GM23338 (cell line): Measurements from ENCODE around the gene CCDC68. TPM values are rescaled to one million over a fixed set of nuclear protein-coding genes. Genes with fewer than 3 reads are reported as not detected.

Experiments used
- ATAC-seq: fragments of 200-7000 bp; cut with Tn5 transposase; 3 replicates; pipeline ENCODE4 v1.9.1; 2020
- DNase-seq: peaks from one replicate; pipeline ENCODE4 v3.0.0-alpha.2; 2015; ENCODE audit warnings: low spot score
- H2AFZ ChIP-seq: fragments of 200-600 bp; sonication (generic); 2 replicates; pipeline ENCODE4 v1.8.0; 2016; ENCODE audit warnings: antibody characterized with exemption, mild to moderate bottlenecking, moderate library complexity
- H3F3A ChIP-seq: fragments of 200-600 bp; sonication (generic); replicated peaks from 2 replicates; pipeline ENCODE4 v1.8.0; 2017; ENCODE audit warnings: antibody characterized with exemption, mixed run types, low read depth
- H3K27ac ChIP-seq: fragments of 200-600 bp; sonication (generic); 2 replicates; pipeline ENCODE4 v1.6.1; 2016; ENCODE audit warnings: low read depth
- H3K27me3 ChIP-seq: fragments of 200-600 bp; sonication (generic); 2 replicates; pipeline ENCODE4 v1.8.0; 2016; ENCODE audit warnings: mild to moderate bottlenecking, mixed run types, moderate library complexity; ENCODE audit not compliant: insufficient read depth
- H3K36me3 ChIP-seq: fragments of 200-600 bp; sonication (generic); 2 replicates; pipeline ENCODE4 v1.8.0; 2016; ENCODE audit warnings: mild to moderate bottlenecking; ENCODE audit not compliant: insufficient read depth
- H3K4me1 ChIP-seq: fragments of 200-600 bp; sonication (generic); 2 replicates; pipeline ENCODE4 v1.8.0; 2016; ENCODE audit warnings: mild to moderate bottlenecking, moderate library complexity; ENCODE audit not compliant: insufficient read depth
- H3K4me2 ChIP-seq: fragments of 200-600 bp; sonication (generic); 2 replicates; pipeline ENCODE4 v1.7.1; 2017; ENCODE audit warnings: mixed run types
- H3K4me3 ChIP-seq: fragments of 200-600 bp; sonication (generic); 2 replicates; pipeline ENCODE4 v1.6.1; 2016; ENCODE audit warnings: mixed run types
- H3K79me2 ChIP-seq: fragments of 200-600 bp; sonication (generic); replicated peaks from 2 replicates; pipeline ENCODE4 v1.8.0; 2017; ENCODE audit warnings: mild to moderate bottlenecking; ENCODE audit not compliant: insufficient read depth
- H3K9me2 ChIP-seq: fragments of 200-600 bp; sonication (generic); 2 replicates; pipeline ENCODE4 v1.8.0; 2017; ENCODE audit not compliant: insufficient read depth
- H4K20me1 ChIP-seq: fragments of 200-600 bp; sonication (generic); replicated peaks from 2 replicates; pipeline ENCODE4 v1.8.0; 2017; ENCODE audit warnings: mild to moderate bottlenecking; ENCODE audit not compliant: insufficient read depth
- H3K27ac Mint-ChIP-seq: 2 replicates; pipeline ENCODE4 v1.8.0; 2020; ENCODE audit warnings: inconsistent platforms, mild to moderate bottlenecking, moderate library complexity, mixed read lengths
- H3K27me3 Mint-ChIP-seq: 3 replicates; pipeline ENCODE4 v1.8.0; 2022; ENCODE audit warnings: low read depth, mild to moderate bottlenecking, moderate library complexity, mixed read lengths, inconsistent platforms; ENCODE audit not compliant: insufficient read depth, poor library complexity
- H3K36me3 Mint-ChIP-seq: 3 replicates; pipeline ENCODE4 v1.8.0; 2021; ENCODE audit warnings: low read depth, mild to moderate bottlenecking, inconsistent platforms, moderate library complexity, mixed read lengths
- H3K4me1 Mint-ChIP-seq: 3 replicates; pipeline ENCODE4 v1.8.0; 2020; ENCODE audit warnings: mild to moderate bottlenecking, inconsistent platforms, mixed read lengths
- H3K4me3 Mint-ChIP-seq: 3 replicates; pipeline ENCODE4 v1.8.0; 2021; ENCODE audit warnings: moderate library complexity, mild to moderate bottlenecking, inconsistent platforms, mixed read lengths
- H3K9me3 Mint-ChIP-seq: 3 replicates; pipeline ENCODE4 v1.8.0; 2020; ENCODE audit warnings: moderate library complexity, mild to moderate bottlenecking, inconsistent platforms, mixed read lengths
- CREB1 ChIP-seq: fragments of 250-450 bp; sonication (Bioruptor Pico); IDR thresholded peaks from 2 replicates; pipeline ENCODE4 v1.5.0; 2020; ENCODE audit warnings: low read depth, mild to moderate bottlenecking, moderate library complexity
- EZH2 ChIP-seq: fragments of 200-600 bp; sonication (generic); IDR thresholded peaks from one replicate; pipeline ENCODE4 v1.8.0; 2017; ENCODE audit warnings: antibody characterized with exemption, mild to moderate bottlenecking, low read depth; ENCODE audit not compliant: unreplicated experiment
- EZH2phosphoT487 ChIP-seq: fragments of 200-600 bp; sonication (generic); IDR thresholded peaks from one replicate; pipeline ENCODE4 v1.8.1; 2018; ENCODE audit warnings: antibody characterized with exemption; ENCODE audit not compliant: unreplicated experiment
- JUNB ChIP-seq: IDR thresholded peaks from one replicate; pipeline ENCODE4 v1.6.1; 2016; ENCODE audit warnings: antibody characterized with exemption; ENCODE audit not compliant: unreplicated experiment
- NANOG ChIP-seq: IDR thresholded peaks from 2 replicates; pipeline ENCODE4 v1.6.1; 2016; ENCODE audit warnings: antibody characterized with exemption, borderline replicate concordance
- STAT1 ChIP-seq: IDR thresholded peaks from one replicate; pipeline ENCODE4 v1.6.1; 2016; ENCODE audit warnings: antibody characterized with exemption; ENCODE audit not compliant: unreplicated experiment
- ZNF114 ChIP-seq: fragments of 250-450 bp; sonication (Bioruptor Pico); IDR thresholded peaks from 2 replicates; pipeline ENCODE4 v1.5.0; 2020; ENCODE audit warnings: mild to moderate bottlenecking, moderate library complexity
- polyA plus RNA-seq: library from polyadenylated mRNA; unstranded; fragments of >200 nt; fragmentation: Nextera tagmentation; extraction: Ambion mirVana; gene quantifications from 2 replicates; pipeline ENCODE4 v1.2.1, GENCODE V29; 2016
- total RNA-seq: library from RNA; depleted of rRNA; stranded (reverse); fragments of >200 nt; shearing (Covaris generic); gene quantifications from 2 replicates; pipeline ENCODE4 v1.2.3, GENCODE V29; 2014
- TF ChIP-seq, protein P1 (sequence below), 2 experiments: fragments of 200-600 bp in 1 of 2; sonication (generic) in 1 of 2; conservative IDR thresholded peaks; 2 replicates each; pipeline versions ENCODE4 v1.5.1 to v1.6.1; 2016 to 2017; ENCODE audit warnings: antibody characterized with exemption in 2 of 2, low read depth in 2 of 2, mild to moderate bottlenecking in 2 of 2, moderate library complexity in 1 of 2
- TF ChIP-seq, protein P2 (sequence below): IDR thresholded peaks from 2 replicates; pipeline ENCODE4 v1.6.1; 2016; ENCODE audit warnings: antibody characterized with exemption
- TF ChIP-seq, protein P3 (sequence below): IDR thresholded peaks from one replicate; pipeline ENCODE4 v1.6.1; 2018; ENCODE audit warnings: antibody characterized with exemption; ENCODE audit not compliant: unreplicated experiment

Gene CCDC68
- total and polyA plus RNA-seq, 2 experiments from 2014 or later = 1.6 to 3.7 TPM

DNA sequence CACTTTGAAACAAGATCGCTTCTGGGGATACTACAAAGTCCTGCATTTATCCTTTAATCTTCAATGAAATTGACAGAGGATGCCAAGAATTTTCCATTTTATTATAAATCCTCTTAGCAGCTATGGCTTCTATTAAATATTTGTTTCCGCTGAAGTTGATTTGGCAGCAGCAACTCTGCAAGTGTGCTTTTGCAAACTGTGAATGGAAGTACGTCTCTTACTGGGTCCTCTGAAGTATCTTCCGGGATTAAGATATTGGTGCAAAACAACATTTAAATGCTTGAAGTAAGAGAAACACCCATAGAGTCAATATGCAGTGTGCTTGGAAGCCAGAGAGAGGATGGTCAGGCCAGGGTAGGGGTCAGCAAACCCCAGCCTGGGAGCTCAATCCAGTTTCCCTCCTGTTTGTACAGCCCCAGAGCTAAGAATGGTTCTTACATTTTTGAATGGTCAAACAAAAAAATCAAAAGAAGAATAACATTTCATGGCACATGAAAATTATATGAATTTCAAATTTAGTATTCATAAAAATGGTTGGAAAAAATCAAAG lies 13.6 kb downstream of the CCDC68 start (continued):
- TF ChIP-seq, protein P1, sequence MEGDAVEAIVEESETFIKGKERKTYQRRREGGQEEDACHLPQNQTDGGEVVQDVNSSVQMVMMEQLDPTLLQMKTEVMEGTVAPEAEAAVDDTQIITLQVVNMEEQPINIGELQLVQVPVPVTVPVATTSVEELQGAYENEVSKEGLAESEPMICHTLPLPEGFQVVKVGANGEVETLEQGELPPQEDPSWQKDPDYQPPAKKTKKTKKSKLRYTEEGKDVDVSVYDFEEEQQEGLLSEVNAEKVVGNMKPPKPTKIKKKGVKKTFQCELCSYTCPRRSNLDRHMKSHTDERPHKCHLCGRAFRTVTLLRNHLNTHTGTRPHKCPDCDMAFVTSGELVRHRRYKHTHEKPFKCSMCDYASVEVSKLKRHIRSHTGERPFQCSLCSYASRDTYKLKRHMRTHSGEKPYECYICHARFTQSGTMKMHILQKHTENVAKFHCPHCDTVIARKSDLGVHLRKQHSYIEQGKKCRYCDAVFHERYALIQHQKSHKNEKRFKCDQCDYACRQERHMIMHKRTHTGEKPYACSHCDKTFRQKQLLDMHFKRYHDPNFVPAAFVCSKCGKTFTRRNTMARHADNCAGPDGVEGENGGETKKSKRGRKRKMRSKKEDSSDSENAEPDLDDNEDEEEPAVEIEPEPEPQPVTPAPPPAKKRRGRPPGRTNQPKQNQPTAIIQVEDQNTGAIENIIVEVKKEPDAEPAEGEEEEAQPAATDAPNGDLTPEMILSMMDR (conservative IDR thresholded peaks at IDR 0.05; ENCODE audit: low read depth in 2 of 2) = no peak
- TF ChIP-seq CREB1 (no peak), EZH2phosphoT487 (no peak), JUNB (no peak), EZH2 (no peak), STAT1 (no peak), ZNF114 (no peak), NANOG (no peak)
- TF ChIP-seq, protein P2, sequence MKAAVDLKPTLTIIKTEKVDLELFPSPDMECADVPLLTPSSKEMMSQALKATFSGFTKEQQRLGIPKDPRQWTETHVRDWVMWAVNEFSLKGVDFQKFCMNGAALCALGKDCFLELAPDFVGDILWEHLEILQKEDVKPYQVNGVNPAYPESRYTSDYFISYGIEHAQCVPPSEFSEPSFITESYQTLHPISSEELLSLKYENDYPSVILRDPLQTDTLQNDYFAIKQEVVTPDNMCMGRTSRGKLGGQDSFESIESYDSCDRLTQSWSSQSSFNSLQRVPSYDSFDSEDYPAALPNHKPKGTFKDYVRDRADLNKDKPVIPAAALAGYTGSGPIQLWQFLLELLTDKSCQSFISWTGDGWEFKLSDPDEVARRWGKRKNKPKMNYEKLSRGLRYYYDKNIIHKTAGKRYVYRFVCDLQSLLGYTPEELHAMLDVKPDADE = no peak

DNA sequence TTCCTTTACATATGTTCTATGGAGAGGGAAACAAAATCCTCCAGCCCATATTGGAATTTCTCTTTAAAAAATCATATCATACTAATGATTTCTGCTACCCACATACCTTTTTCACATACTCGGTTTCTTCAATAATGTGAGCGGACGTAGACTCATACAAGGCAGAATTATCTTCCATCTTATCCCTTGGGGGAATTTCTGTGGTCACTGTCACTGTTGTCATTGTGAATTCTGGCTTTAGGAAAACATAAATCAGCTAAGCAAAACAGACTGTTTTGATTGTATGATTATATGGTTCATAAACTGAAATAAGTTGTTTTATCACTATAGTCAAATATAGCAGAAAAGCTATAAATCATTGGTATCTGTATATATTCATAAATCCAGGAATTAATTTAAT lies 16.7 kb downstream of the CCDC68 start:
- no peaks in the 10 kb centered on the region for H3F3A ChIP-seq
- no peak overlapping the region for H3K4me2 ChIP-seq
- no peak overlapping the region for H3K4me3 ChIP-seq
- H3K9me3 Mint-ChIP-seq = no peaks in the 10 kb centered on the region
- no peaks in the 10 kb centered on the region for H3K79me2 ChIP-seq
- no peak overlapping the region for H2AFZ ChIP-seq
- H3K27me3 Mint-ChIP-seq = no peaks in the 10 kb centered on the region
- H3K4me3 Mint-ChIP-seq = no peak overlapping the region
- no peak overlapping the region for H3K27ac Mint-ChIP-seq
- H3K4me1 Mint-ChIP-seq = no peaks in the 10 kb centered on the region
- no peaks in the 10 kb centered on the region for H3K36me3 Mint-ChIP-seq
- H3K27me3 ChIP-seq = no peaks in the 10 kb centered on the region
- ATAC-seq = no peak
- no peaks in the 10 kb centered on the region for H3K36me3 ChIP-seq
- no peaks in the 10 kb centered on the region for H3K4me1 ChIP-seq
- no peak overlapping the region for H3K27ac ChIP-seq
- H4K20me1 ChIP-seq = no peaks in the 10 kb centered on the region
- H3K9me2 ChIP-seq = no peaks in the 10 kb centered on the region
- no peak for DNase-seq
- no peak for TF ChIP-seq NANOG
- TF ChIP-seq, protein P2 = no peak
- TF ChIP-seq, protein P1 (conservative IDR thresholded peaks at IDR 0.05; ENCODE audit: low read depth in 2 of 2) = no peak
- TF ChIP-seq EZH2 = no peak
- TF ChIP-seq JUNB = no peak
- no peak for TF ChIP-seq STAT1
- TF ChIP-seq EZH2phosphoT487 = no peak
- TF ChIP-seq ZNF114 = no peak
- TF ChIP-seq, protein P3, sequence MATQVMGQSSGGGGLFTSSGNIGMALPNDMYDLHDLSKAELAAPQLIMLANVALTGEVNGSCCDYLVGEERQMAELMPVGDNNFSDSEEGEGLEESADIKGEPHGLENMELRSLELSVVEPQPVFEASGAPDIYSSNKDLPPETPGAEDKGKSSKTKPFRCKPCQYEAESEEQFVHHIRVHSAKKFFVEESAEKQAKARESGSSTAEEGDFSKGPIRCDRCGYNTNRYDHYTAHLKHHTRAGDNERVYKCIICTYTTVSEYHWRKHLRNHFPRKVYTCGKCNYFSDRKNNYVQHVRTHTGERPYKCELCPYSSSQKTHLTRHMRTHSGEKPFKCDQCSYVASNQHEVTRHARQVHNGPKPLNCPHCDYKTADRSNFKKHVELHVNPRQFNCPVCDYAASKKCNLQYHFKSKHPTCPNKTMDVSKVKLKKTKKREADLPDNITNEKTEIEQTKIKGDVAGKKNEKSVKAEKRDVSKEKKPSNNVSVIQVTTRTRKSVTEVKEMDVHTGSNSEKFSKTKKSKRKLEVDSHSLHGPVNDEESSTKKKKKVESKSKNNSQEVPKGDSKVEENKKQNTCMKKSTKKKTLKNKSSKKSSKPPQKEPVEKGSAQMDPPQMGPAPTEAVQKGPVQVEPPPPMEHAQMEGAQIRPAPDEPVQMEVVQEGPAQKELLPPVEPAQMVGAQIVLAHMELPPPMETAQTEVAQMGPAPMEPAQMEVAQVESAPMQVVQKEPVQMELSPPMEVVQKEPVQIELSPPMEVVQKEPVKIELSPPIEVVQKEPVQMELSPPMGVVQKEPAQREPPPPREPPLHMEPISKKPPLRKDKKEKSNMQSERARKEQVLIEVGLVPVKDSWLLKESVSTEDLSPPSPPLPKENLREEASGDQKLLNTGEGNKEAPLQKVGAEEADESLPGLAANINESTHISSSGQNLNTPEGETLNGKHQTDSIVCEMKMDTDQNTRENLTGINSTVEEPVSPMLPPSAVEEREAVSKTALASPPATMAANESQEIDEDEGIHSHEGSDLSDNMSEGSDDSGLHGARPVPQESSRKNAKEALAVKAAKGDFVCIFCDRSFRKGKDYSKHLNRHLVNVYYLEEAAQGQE = no peak
